ENCODE data around the gene GPR149.
A peak's percentile ranks its signal among the peaks of the same experiment; 100 is the strongest.

GPR149 gene

DNA sequence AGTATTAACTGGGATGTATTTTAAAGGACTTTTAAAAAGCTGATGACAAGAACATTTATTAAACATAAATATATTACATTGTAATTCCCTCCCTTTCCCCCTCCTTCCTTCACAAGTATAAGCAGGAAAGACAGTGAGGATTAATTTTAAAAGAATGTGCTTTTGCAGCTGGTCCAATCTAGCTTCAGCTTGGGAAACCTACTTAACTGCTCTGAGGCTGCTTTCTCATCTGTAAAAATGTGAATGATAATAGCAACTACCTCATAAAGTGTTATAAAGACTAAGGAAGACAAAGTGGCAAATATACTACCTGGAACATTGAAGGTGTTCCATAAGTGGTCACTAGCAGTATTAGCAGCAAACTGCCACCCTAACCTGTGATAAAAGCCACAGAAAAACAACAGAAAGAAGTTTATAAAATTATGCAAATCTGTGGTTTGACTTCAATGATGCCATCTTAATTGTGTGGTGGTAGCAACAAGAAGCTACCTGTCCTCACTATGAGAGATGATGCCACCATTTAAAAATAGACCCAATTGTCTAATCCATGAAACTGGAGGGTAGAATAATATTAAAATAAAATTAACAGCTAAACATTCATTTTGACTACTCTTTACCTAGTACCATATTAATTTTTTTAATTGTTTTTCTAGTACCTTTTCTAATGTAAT, 125.7 kb downstream of the GPR149 start:
- peak; percentile 38 for DNase-seq (ENCODE audit: low read depth)
- TF ChIP-seq, protein P1, sequence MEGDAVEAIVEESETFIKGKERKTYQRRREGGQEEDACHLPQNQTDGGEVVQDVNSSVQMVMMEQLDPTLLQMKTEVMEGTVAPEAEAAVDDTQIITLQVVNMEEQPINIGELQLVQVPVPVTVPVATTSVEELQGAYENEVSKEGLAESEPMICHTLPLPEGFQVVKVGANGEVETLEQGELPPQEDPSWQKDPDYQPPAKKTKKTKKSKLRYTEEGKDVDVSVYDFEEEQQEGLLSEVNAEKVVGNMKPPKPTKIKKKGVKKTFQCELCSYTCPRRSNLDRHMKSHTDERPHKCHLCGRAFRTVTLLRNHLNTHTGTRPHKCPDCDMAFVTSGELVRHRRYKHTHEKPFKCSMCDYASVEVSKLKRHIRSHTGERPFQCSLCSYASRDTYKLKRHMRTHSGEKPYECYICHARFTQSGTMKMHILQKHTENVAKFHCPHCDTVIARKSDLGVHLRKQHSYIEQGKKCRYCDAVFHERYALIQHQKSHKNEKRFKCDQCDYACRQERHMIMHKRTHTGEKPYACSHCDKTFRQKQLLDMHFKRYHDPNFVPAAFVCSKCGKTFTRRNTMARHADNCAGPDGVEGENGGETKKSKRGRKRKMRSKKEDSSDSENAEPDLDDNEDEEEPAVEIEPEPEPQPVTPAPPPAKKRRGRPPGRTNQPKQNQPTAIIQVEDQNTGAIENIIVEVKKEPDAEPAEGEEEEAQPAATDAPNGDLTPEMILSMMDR (conservative IDR thresholded peaks at IDR 0.05; ENCODE audit: low read depth, low read length), result no peak
- H3K4me3 ChIP-seq (ENCODE audit: low read depth, low read length), result no peak overlapping the region

DNA sequence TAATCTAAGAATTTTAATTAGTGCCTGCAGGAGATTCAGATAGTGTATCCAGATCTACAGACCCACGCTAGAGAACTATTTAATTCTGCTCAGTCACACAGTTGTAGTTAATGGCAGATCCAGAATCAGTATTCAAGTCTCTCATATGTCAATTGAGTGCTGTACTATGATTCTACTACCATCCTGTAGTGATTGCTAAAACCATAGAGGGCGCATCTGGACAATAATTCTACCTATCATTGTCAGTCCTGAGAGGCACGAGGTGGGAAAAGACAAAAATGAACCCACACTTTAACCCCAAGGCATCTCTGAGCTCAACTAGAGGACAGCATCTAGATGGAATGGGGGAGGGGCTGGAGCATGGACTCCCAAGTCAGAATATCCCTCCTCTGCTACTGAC, 128.4 kb downstream of the GPR149 start:
- TF ChIP-seq, protein P1 (conservative IDR thresholded peaks at IDR 0.05; ENCODE audit: low read depth, low read length), result peak; percentile 6
- H3K4me3 ChIP-seq (ENCODE audit: low read depth, low read length), result no peak overlapping the region
- DNase-seq (ENCODE audit: low read depth), result peak; percentile 5

DNA sequence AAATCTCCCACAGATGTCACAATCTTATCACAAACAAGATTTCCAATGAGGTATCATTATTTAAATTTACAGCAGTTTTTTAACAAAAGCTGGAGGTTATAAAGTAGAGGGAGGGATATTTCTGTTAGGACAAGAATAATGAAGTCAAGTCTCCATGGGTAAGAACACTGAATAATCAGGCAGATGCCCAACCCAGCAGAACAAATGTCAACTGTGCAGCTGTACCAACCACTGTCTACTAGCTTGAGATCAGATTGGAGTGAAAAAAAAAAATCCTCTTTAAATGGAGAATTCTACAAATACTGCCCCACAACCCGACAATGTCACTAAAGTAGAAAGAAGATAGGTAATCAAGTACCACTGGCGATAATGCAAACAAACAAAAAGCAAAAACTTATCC, 136.0 kb downstream of the GPR149 start:
- TF ChIP-seq, protein P1 (conservative IDR thresholded peaks at IDR 0.05; ENCODE audit: low read depth, low read length), result no peak
- H3K4me3 ChIP-seq (ENCODE audit: low read depth, low read length), result no peak overlapping the region
- no peak for DNase-seq (ENCODE audit: low read depth)

DNA sequence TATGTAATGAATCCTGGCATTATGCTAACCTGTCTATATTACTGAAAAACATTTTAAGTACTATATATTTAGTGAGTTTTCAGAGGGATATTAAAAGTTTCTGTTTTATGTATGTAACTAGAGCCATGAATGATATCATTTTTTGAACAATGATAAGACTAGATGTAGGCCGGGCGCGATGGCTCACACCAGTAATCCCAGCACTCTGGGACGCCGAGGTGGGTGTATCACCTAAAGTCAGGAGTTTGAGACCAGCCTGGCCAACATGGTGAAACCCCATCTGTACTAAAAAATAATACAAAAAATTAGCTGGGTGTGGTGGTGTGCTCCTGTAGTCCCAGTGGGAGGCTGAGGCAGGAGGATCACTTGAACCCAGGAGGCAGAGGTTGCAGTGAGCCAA, 139.8 kb downstream of the GPR149 start:
- DNase-seq (ENCODE audit: low read depth), result no peak
- TF ChIP-seq, protein P1 (conservative IDR thresholded peaks at IDR 0.05; ENCODE audit: low read depth, low read length), result no peak
- no peak overlapping the region for H3K4me3 ChIP-seq (ENCODE audit: low read depth, low read length)

All from choroid plexus epithelial cell (primary cell).